Measurements from ENCODE around the gene TSPAN5. TPM values are rescaled to one million over a fixed set of nuclear protein-coding genes. Genes with fewer than 3 reads are reported as not detected.

TSPAN5 gene
- total and polyA plus RNA-seq, 9 donors = 12.7 to 23.4 (median 14.7) TPM

- Histone ChIP-seq H3K4me1 (ENCODE audit: control insufficient read depth, insufficient read depth, low read length) (no peaks in the 10 kb centered on the region), H3K4me3 (ENCODE audit: low read length) (no peak overlapping the region), H3K36me3 (ENCODE audit: control insufficient read depth, insufficient read depth, low read length) (no peaks in the 10 kb centered on the region), H3K9me3 (replicated peaks; ENCODE audit: control insufficient read depth, low read depth, low read length) (peaks cover 16% of the 10 kb centered on the region), H3K27ac (ENCODE audit: low read length) (no peak overlapping the region), H3K27me3 (ENCODE audit: control insufficient read depth, insufficient read depth, low read length) (no peaks in the 10 kb centered on the region)
- WGBS (ENCODE audit: insufficient coverage) = no CpG with 5 or more reads among the region's 10 CpGs
- DNase-seq = peak; percentile 43
These were observed 54.5 kb downstream of the TSPAN5 start for GRCh38 chr4:98603683-98604521.

DNA sequence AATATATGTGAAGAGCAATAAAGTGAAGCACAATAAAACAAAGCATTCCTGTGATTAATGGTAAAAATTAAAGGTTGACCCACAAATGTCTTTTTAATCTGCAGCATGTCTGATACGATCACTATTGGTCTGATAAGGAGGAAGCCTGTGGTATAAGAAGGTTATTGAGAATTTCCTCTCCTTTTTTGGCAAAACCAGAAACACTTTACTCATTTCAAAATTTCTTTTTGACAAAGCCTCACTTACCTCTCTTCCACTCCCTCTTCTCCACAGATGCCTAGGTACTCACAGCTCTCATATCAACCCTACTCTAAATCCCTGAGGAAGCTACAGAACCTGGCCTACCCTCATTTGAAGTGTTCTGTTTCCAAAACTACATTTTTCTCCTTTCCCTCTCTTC is 56.1 kb downstream of the TSPAN5 start:
- Histone ChIP-seq H3K27ac (ENCODE audit: low read length) (no peak overlapping the region), H3K4me3 (ENCODE audit: low read length) (no peak overlapping the region), H3K36me3 (ENCODE audit: control insufficient read depth, insufficient read depth, low read length) (no peaks in the 10 kb centered on the region), H3K27me3 (ENCODE audit: control insufficient read depth, insufficient read depth, low read length) (no peaks in the 10 kb centered on the region), H3K4me1 (ENCODE audit: control insufficient read depth, insufficient read depth, low read length) (no peaks in the 10 kb centered on the region), H3K9me3 (replicated peaks; ENCODE audit: control insufficient read depth, low read depth, low read length) (peaks cover 19% of the 10 kb centered on the region)
- no CpG with 5 or more reads among the region's 1 CpG for WGBS (ENCODE audit: insufficient coverage)
- DNase-seq = no peak

GRCh38 chr4:98601708-98602107 is 56.7 kb downstream of the TSPAN5 start:
- Histone ChIP-seq H3K4me1 (ENCODE audit: control insufficient read depth, insufficient read depth, low read length) (no peaks in the 10 kb centered on the region), H3K27me3 (ENCODE audit: control insufficient read depth, insufficient read depth, low read length) (no peaks in the 10 kb centered on the region), H3K36me3 (ENCODE audit: control insufficient read depth, insufficient read depth, low read length) (no peaks in the 10 kb centered on the region), H3K4me3 (ENCODE audit: low read length) (no peak overlapping the region), H3K27ac (ENCODE audit: low read length) (no peak overlapping the region), H3K9me3 (replicated peaks; ENCODE audit: control insufficient read depth, low read depth, low read length) (peaks cover 19% of the 10 kb centered on the region)
- DNase-seq = no peak
- WGBS (ENCODE audit: insufficient coverage) = no CpG with 5 or more reads among the region's 3 CpGs

GRCh38 chr4:98599617-98600205 is 58.7 kb downstream of the TSPAN5 start:
- Histone ChIP-seq H3K4me3 (ENCODE audit: low read length) (no peak overlapping the region), H3K27ac (ENCODE audit: low read length) (no peak overlapping the region), H3K4me1 (ENCODE audit: control insufficient read depth, insufficient read depth, low read length) (no peaks in the 10 kb centered on the region), H3K27me3 (ENCODE audit: control insufficient read depth, insufficient read depth, low read length) (no peaks in the 10 kb centered on the region), H3K36me3 (ENCODE audit: control insufficient read depth, insufficient read depth, low read length) (no peaks in the 10 kb centered on the region), H3K9me3 (replicated peaks; ENCODE audit: control insufficient read depth, low read depth, low read length) (peaks cover 19% of the 10 kb centered on the region)
- DNase-seq = no peak
- WGBS (ENCODE audit: insufficient coverage) = no CpG with 5 or more reads among the region's 2 CpGs

DNA sequence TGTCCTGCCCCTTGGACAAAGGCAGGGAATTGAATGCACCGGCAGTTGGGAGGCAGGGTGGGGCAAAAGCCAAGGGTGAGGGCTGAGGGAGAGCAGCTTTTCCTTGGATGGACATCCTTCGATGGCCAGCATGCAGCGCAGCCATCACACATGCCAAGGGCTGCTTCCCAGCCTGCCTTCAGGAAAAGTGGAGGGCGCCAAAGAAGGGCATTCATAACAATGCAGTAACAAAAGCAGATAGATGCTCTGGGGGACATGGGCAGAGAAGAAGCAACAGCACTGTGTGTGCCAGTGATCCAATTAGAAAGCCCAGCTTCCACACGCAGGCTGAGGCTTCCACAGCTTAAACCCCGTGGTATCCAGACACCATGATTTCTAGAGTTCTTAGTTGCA is 71.5 kb downstream of the TSPAN5 start:
- DNase-seq = no peak
- H3K9me3 ChIP-seq (replicated peaks; ENCODE audit: control insufficient read depth, low read depth, low read length) = peaks cover 4% of the 10 kb centered on the region
- no peak overlapping the region for H3K27ac ChIP-seq (ENCODE audit: low read length)
- no peaks in the 10 kb centered on the region for H3K27me3 ChIP-seq (ENCODE audit: control insufficient read depth, insufficient read depth, low read length)
- no peak overlapping the region for H3K4me3 ChIP-seq (ENCODE audit: low read length)
- H3K36me3 ChIP-seq (ENCODE audit: control insufficient read depth, insufficient read depth, low read length) = no peaks in the 10 kb centered on the region
- peaks cover 7% of the 10 kb centered on the region for H3K4me1 ChIP-seq (ENCODE audit: control insufficient read depth, insufficient read depth, low read length)
- WGBS (ENCODE audit: insufficient coverage) = 84% methylated on average over 6 of the region's 6 CpGs

- WGBS (ENCODE audit: insufficient coverage) = 25% methylated on average over 1 of the region's 5 CpGs
- Histone ChIP-seq H3K4me3 (ENCODE audit: low read length) (no peak overlapping the region), H3K9me3 (replicated peaks; ENCODE audit: control insufficient read depth, low read depth, low read length) (peaks cover 4% of the 10 kb centered on the region), H3K36me3 (ENCODE audit: control insufficient read depth, insufficient read depth, low read length) (no peaks in the 10 kb centered on the region), H3K27me3 (ENCODE audit: control insufficient read depth, insufficient read depth, low read length) (no peaks in the 10 kb centered on the region), H3K4me1 (ENCODE audit: control insufficient read depth, insufficient read depth, low read length) (peaks cover 7% of the 10 kb centered on the region), H3K27ac (ENCODE audit: low read length) (no peak overlapping the region)
- no peak for DNase-seq
These were observed 72.0 kb downstream of the TSPAN5 start for GRCh38 chr4:98586291-98586961.

- Histone ChIP-seq H3K9me3 (replicated peaks; ENCODE audit: control insufficient read depth, low read depth, low read length) (peaks cover 4% of the 10 kb centered on the region), H3K27ac (ENCODE audit: low read length) (no peak overlapping the region), H3K4me3 (ENCODE audit: low read length) (no peak overlapping the region), H3K4me1 (ENCODE audit: control insufficient read depth, insufficient read depth, low read length) (peaks cover 10% of the 10 kb centered on the region), H3K36me3 (ENCODE audit: control insufficient read depth, insufficient read depth, low read length) (no peaks in the 10 kb centered on the region), H3K27me3 (ENCODE audit: control insufficient read depth, insufficient read depth, low read length) (no peaks in the 10 kb centered on the region)
- WGBS (ENCODE audit: insufficient coverage) = no CpG with 5 or more reads among the region's 2 CpGs
- DNase-seq = no peak
These were observed 72.8 kb downstream of the TSPAN5 start for GRCh38 chr4:98585596-98585995.

- no peak overlapping the region for H3K4me3 ChIP-seq (ENCODE audit: low read length)
- H3K4me1 ChIP-seq (ENCODE audit: control insufficient read depth, insufficient read depth, low read length) = peaks cover 16% of the 10 kb centered on the region
- no peaks in the 10 kb centered on the region for H3K9me3 ChIP-seq (replicated peaks; ENCODE audit: control insufficient read depth, low read depth, low read length)
- no CpG with 5 or more reads among the region's 1 CpG for WGBS (ENCODE audit: insufficient coverage)
- H3K27me3 ChIP-seq (ENCODE audit: control insufficient read depth, insufficient read depth, low read length) = no peaks in the 10 kb centered on the region
- no peak overlapping the region for H3K27ac ChIP-seq (ENCODE audit: low read length)
- no peak for DNase-seq
- H3K36me3 ChIP-seq (ENCODE audit: control insufficient read depth, insufficient read depth, low read length) = no peaks in the 10 kb centered on the region
These were observed 74.1 kb downstream of the TSPAN5 start for GRCh38 chr4:98584265-98584664.

DNA sequence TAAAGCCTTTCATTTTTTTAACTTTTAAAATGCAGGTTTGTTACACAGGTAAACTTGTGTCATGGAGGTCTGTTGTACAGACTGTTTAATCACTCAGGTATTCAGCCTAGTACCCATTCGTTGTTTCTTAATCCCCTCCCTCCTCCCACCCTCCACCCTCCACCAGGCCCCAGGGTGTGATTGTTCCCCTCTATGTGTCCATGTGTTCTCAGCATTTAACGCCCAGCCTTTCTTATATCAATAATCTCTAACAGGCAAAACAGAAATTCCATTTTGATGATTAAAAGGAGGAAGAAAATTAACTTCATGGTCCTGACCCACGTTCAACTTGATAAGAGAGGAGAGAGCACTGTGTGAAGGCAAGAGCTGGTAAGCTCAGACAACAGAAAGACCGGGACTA is 75.1 kb downstream of the TSPAN5 start:
- H3K27me3 ChIP-seq (ENCODE audit: control insufficient read depth, insufficient read depth, low read length) = no peaks in the 10 kb centered on the region
- no peaks in the 10 kb centered on the region for H3K36me3 ChIP-seq (ENCODE audit: control insufficient read depth, insufficient read depth, low read length)
- no CpG with 5 or more reads among the region's 4 CpGs for WGBS (ENCODE audit: insufficient coverage)
- no peak overlapping the region for H3K27ac ChIP-seq (ENCODE audit: low read length)
- DNase-seq = no peak
- no peak overlapping the region for H3K4me3 ChIP-seq (ENCODE audit: low read length)
- H3K4me1 ChIP-seq (ENCODE audit: control insufficient read depth, insufficient read depth, low read length) = peaks cover 17% of the 10 kb centered on the region
- H3K9me3 ChIP-seq (replicated peaks; ENCODE audit: control insufficient read depth, low read depth, low read length) = no peaks in the 10 kb centered on the region

DNA sequence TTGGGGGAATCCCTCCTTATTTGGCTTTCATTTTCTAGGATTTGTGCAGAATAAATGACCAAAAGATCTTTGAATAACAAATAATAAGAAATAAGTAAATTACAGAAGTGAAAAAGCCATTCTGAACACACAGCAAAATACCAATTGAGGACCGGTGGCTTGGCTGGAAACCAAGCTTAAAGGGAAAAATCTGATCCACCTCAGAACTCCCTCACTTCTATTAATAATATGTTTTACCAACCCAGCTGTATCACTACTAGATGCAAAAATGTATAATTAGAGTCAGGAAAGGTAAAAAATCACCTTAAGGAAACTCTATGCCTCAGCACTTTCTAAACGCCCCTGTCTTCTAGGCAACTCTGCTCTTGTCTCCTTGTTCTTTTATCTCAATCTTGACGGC is 77.3 kb downstream of the TSPAN5 start:
- no peak overlapping the region for H3K4me3 ChIP-seq (ENCODE audit: low read length)
- DNase-seq = peak; percentile 31
- H3K9me3 ChIP-seq (replicated peaks; ENCODE audit: control insufficient read depth, low read depth, low read length) = no peaks in the 10 kb centered on the region
- H3K27ac ChIP-seq (ENCODE audit: low read length) = no peak overlapping the region
- 77% methylated on average over 2 of the region's 3 CpGs for WGBS (ENCODE audit: insufficient coverage)
- peaks cover 11% of the 10 kb centered on the region for H3K4me1 ChIP-seq (ENCODE audit: control insufficient read depth, insufficient read depth, low read length)
- no peaks in the 10 kb centered on the region for H3K27me3 ChIP-seq (ENCODE audit: control insufficient read depth, insufficient read depth, low read length)
- no peaks in the 10 kb centered on the region for H3K36me3 ChIP-seq (ENCODE audit: control insufficient read depth, insufficient read depth, low read length)
